ENCODE data around the gene DHRS12.

DNA sequence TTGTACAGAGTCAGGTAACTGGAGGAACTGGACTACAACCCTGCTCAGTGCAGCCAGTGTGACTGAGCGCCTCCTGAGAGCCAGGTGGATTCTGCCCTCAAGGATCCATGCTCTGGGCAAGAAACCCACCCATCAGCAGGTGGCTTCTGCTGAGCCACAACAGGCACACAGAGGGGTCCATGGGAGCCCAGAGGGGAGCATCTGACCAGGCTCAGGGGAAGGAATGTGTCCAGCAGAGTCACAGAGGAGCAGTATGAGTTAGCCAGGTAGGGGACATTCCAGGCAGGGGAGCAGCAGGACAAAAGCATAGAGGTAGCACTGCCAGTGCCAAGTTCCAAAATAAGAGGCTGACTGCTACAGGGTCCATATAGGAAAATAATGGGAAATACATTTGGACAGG lies 19.9 kb downstream of the DHRS12 start:
- no peak for TF ChIP-seq POLR2AphosphoS5 (IDR thresholded peaks at IDR 0.05)
- TF ChIP-seq, protein P1, sequence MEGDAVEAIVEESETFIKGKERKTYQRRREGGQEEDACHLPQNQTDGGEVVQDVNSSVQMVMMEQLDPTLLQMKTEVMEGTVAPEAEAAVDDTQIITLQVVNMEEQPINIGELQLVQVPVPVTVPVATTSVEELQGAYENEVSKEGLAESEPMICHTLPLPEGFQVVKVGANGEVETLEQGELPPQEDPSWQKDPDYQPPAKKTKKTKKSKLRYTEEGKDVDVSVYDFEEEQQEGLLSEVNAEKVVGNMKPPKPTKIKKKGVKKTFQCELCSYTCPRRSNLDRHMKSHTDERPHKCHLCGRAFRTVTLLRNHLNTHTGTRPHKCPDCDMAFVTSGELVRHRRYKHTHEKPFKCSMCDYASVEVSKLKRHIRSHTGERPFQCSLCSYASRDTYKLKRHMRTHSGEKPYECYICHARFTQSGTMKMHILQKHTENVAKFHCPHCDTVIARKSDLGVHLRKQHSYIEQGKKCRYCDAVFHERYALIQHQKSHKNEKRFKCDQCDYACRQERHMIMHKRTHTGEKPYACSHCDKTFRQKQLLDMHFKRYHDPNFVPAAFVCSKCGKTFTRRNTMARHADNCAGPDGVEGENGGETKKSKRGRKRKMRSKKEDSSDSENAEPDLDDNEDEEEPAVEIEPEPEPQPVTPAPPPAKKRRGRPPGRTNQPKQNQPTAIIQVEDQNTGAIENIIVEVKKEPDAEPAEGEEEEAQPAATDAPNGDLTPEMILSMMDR (IDR thresholded peaks at IDR 0.05), result no peak
- no peak for TF ChIP-seq EP300 (IDR thresholded peaks at IDR 0.05)
